NCI-H1105 treated with DMSO at 0.1 percent for 48 hours (cell line): ENCODE results near the gene SMAD3.

Experiments
- DNase-seq: peaks from one replicate; lab custom pipeline; 2025; lab: John Stamatoyannopoulos, UW

SMAD3 gene

GRCh38 chr15:67198157-67198754 lies 132.9 kb downstream of the SMAD3 start:
- no peak for DNase-seq

GRCh38 chr15:67199391-67199790 lies 134.0 kb downstream of the SMAD3 start:
- no peak for DNase-seq

DNA sequence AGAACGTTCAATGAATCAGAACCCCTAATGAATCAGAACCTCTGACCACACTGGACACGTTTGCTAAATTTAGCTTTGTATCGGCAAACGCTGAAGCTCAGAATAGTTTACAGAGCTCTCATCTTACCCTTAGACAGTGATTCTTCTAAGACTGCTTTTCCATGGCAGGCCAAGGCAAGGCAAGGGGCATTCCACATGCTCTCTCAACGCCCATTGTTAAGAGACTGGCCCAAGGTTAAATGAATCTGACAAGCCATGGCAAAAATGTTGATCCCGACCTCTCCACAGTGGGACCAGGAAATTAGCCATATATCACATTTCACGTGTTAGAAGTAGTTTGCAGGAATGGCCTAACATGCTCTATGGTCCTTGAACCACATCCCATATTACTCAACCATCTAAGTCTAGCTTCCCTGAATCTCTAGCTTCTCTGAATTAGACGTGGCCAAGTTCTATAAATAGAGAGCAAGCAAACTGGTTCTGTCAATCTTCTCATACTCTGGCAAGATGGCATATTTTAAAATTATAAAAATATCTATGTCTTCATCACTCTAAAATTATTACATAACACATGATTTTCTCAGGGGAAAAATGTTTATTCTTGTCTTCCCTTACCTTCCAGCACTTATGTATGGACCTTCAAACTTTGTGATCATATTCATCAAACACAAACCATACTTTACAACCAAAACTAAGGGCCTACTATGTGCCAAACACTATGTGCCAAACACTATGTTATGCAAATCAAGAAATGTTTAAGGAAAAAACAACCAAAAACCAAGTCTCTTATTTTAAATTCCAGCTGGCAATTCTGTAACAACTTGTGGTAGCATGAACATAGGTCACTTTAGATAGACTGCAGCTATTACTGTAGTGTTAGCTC lies 134.7 kb downstream of the SMAD3 start:
- DNase-seq = no peak

DNA sequence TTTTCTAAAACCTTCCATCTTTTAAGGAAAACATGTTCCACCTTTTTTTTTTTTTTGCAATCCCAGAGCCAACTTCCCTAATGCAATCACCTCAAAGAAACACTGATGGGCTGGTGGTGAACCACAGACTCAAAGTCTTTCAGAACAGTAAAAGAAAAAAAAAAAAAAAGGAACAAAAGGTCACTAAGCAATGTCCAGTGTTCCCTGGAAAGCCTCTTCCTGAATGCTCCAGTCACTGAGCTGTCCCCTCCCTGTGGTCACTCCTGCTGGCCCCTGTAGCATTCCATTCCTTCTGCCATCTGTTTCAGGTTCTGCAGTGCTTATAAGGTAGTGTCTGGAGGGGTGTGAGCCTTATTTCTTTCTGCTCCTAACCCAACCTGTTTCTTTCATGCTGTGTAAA lies 135.7 kb downstream of the SMAD3 start:
- DNase-seq = no peak

- no peak for DNase-seq
Observed at GRCh38 chr15:67202091-67202490, 136.7 kb downstream of the SMAD3 start.

- DNase-seq = no peak
Observed at GRCh38 chr15:67202991-67203390, 137.6 kb downstream of the SMAD3 start.

DNA sequence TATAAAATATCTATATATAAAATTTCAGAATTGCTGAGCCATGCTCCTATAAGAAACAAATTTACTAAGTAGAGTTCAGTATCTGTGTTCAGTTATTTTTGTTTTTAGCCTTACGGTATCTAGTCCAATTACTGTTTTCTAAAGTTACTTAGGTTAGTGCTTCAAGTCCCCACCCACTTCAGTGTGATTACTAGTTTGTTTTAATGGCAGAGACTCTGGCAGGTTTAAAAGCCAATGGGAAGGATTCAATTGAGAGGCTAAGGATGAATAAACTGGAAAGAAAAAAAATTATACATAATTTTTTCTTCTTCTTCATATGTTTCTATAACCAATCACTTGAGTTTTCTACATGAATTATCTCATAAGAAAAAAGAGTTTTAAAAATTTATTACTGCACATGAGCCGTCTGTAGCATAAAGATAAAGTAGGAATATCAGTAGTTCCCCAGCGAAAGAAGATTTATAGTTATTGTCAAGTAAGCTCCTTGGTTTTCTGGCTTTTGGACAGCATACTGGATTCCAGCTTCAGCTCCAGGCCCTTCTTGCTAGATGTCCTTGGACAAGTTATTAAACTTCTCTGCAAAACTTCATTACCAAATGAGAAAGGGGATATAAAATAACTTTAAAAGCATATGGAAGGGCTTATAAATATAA lies 142.3 kb downstream of the SMAD3 start:
- DNase-seq = no peak

DNA sequence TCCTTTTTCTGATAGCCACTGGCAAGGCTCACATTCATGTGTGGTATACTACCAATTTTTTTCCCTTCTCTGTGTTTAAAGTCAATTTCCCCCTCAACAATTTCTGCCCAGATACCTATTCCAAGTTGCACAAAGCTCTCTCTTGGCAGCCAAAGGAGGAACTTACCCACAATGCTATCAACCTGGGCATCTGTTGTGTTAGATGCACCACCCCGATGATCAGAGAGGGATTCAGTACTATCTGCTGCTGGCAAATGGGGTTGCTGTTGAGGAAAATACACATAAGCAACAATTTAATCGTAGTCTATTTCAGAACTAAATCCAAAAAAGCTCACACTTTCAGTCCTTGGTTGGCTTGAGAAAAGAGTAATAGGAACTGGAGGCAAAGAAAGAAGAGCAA lies 143.0 kb downstream of the SMAD3 start:
- DNase-seq = no peak

DNA sequence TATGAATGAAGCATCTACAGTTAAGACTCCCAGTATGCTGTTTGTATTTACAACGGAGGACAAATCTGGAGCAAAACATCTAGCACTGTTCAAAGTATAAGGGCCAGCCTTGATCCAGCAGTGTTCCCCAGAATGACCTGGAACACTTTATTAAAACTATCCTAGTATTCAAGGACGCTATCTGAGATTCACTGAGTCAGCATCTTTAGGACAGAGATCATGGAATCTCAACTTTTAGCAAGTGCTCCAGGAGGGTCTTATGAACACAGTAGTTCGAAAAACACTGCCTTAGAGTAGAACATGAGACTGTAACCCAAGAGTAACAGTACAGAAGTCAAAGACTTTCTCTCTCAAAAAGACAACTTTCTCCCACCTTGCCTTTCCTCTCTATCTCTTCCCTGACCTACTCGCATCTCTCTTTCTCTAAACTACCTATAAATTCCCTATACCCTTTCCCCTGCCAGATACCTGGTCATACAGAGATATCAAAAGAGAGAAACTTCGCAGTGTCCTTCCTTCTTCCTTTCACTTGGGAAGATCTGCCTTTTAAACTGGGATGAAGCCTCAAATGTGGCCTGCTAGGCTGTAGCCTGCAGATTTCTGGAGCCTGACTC lies 145.3 kb downstream of the SMAD3 start:
- no peak for DNase-seq

DNA sequence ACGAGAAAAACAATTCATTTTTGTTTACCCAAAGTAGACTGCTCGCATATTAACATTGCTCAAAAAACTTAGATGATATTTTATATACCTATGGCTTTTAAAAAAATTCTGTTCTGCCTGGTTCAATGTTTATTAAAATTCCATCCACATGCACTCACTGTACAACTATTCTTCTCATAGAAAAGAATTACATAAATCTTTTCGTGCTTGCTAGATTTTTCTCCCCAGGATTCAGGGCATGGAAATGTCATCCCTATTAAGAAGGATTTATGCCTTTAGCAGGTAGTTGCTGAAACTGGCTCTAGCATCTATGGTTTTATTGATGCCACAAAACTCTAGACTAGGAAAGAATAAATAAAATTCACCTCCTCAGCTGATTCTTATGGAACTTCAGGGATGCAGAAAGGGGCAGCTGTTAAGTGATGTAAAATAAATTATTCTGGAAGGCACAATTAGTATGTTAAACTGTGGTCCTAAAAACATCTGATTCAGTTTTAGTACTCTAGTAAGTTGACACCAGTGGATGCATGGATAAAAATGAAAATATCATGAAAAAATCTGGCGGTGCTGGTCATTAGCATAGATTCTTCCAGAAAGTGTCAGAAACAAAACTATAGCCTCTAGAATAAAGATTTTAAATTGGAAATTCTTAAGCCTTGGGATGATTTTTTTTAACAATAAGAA lies 147.4 kb downstream of the SMAD3 start:
- DNase-seq = no peak

DNA sequence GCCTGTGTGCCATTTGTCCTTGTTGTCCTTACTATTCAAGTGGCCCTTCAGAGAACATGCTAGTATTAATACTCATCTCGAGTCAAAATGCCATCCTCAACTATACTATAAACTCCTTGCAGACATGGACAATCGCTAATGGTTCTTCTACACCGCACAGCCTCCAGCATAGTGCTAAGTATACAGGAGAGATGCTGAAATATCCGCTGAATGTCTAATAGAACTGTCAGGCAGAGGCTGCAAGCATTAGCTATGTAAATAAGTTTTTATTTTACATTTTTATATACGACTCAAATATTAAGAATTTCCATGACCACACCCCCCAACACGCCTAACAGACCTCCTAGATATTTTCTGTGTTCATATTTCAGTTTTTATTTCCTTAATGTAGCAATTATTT lies 149.7 kb downstream of the SMAD3 start:
- no peak for DNase-seq

DNA sequence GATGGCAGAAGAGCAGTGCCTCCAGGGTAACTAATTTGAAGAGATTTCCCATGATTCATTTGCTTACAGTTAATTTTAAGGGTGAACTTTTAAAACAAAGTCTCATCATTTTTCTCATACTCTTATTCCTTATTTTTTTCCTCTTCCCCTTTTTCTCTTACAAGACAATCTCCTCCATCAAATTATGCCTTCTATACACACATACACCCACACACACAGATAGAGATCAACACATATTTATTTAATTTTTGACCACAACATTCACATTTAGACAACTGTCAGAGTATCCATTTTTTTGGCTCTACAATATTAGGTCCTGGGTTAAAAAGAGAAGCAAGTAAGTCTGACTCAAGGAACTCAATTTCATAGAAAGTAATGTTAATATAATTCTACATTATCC lies 151.5 kb downstream of the SMAD3 start:
- no peak for DNase-seq

GRCh38 chr15:67218428-67218827 lies 153.0 kb downstream of the SMAD3 start:
- DNase-seq = no peak

DNA sequence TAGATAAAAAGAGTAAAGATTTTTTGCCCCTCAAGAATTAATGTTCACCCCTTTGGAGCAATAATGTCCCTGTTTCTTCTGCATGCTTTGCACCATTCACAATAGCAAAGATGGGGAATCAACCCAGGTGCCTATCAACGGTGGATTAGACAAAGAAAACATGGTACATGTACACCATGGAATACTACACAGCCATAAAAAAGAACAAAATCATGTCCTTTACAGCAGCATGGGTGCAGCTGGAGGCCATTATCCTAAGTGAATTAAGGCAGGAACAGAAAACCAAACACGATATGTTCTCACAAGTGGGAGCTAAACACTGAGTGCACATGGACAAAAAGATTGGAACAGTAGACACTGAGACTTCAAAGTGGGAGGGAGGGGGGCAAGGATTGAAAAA lies 153.9 kb downstream of the SMAD3 start:
- DNase-seq = no peak

- DNase-seq = no peak
Observed at GRCh38 chr15:67224889-67225288, 159.5 kb downstream of the SMAD3 start.

DNA sequence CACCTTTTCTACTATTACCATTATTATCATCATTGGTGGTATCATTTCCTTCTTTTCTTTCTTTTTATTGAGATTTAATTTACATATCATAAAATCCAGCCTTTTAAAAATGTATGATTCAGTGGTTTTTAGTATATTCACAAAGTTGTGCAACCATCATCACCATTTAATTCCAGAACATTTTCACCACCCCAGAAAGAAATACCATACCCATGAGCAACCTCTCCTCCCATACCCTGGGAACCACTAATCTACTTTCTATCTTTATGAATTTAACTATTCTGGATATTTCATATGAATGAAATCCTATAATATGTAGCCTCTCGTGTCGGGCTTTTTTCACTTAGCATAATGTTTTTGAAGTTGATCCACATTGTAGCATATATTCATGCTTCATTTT lies 159.9 kb downstream of the SMAD3 start:
- DNase-seq = no peak

DNA sequence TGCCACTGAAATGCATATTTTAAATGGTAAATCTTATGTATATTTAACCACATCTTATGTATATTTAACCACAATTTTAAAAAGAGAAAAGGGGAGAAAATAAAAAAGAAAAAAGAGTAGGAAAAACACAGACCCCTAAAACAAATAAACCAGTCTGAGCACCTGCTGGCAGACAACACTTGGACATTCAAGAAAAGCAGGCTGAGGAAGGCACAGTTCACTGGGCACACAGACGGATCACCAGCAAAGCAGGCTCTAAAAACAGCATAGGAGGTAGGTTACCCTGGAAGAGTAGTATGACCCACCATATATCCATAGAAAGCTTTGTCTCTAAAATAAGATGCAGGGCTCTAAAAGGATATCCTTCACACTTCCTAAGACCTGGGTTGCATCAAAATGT lies 162.0 kb downstream of the SMAD3 start:
- DNase-seq = no peak

DNA sequence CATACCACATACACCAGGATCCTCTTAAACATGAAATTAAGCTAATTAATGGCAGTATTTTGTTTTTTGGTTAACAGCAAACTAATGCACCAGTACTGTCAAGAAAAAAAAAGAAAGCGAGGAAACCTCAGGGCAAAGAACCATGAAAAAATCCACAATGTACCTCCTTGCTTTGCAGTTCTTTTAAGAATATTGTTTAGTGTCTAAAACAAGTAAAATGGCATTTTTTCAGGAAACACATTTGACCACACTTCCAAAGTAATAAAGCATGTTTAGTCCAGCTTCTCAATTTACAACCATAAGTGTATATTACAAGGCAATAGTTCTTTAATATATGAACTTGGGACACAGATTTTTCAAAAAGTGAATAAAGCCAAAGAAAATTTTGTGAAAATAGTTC lies 162.4 kb downstream of the SMAD3 start:
- DNase-seq = no peak

DNA sequence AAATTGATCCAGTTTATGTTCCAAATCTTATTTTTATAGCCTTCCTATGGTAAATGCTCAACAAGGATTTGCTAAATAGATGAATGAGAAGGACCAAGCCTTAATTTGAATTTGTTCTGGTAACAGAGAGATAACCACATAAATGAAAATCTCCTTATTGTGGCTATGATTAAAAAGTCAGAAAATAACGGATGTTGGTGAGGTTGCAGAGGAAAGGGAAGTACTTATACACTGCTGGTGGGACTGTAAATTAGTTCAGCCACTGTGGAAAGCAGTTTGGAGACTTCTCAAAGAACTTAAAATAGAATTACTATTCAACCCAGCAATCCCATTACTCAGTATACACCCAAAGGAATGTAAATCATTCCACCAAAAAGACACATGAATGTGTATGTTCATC lies 162.9 kb downstream of the SMAD3 start:
- DNase-seq = no peak

DNA sequence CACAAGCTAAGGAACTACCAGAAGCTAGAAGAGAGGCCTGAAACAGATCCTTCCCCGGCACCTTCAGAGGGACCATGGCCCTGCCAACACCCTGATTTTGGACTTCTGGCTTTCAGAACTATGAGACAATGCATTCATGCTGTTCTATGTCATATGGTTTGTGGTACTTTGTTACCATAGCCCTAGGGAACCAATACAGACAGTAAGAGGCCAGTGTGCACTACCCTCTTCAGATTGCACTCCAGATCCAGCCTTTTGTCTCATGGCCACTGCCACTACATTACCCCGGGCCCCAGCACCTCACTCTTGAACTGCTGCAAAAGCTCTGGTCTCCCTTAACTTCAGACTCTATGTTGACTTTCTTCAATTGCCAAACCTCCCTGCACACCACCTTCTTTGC lies 165.1 kb downstream of the SMAD3 start:
- DNase-seq = no peak

GRCh38 chr15:67232591-67232990 lies 167.2 kb downstream of the SMAD3 start:
- no peak for DNase-seq
